Stomach (tissue), 4 donors: ENCODE measurements around the gene SF3A1.

ENCODE experiments used
- CTCF ChIP-seq, 7 experiments: fragments of 450-650 bp in 4 of 7; fragments of 200-600 bp in 3 of 7; sonication (generic) in 3 of 7; IDR thresholded peaks; one replicate each; pipeline ENCODE4 v1.5.1; 2016 to 2019; ENCODE audit warnings: antibody characterized with exemption in 7 of 7, control low read depth in 2 of 7, mild to moderate bottlenecking in 1 of 7
- POLR2A ChIP-seq, 4 donors: fragments of 450-650 bp; IDR thresholded peaks; one replicate each; pipeline ENCODE4 v1.6.1; 2016; ENCODE audit warnings: antibody characterized with exemption in 4 of 4, control low read depth in 2 of 4, mild to moderate bottlenecking in 1 of 4, moderate library complexity in 1 of 4

GRCh38 chr22:30305519-30305905, 51.2 kb downstream of the SF3A1 start:
- no peak for TF ChIP-seq POLR2A (IDR thresholded peaks at IDR 0.05)
- no peak for TF ChIP-seq CTCF (IDR thresholded peaks at IDR 0.05)
